ENCODE results near the gene SNX20. TPM values are rescaled to one million over a fixed set of nuclear protein-coding genes. Genes with fewer than 3 reads are reported as not detected.

SNX20 gene
- total RNA-seq, 1 donor from 2014 or later = not detected

DNA sequence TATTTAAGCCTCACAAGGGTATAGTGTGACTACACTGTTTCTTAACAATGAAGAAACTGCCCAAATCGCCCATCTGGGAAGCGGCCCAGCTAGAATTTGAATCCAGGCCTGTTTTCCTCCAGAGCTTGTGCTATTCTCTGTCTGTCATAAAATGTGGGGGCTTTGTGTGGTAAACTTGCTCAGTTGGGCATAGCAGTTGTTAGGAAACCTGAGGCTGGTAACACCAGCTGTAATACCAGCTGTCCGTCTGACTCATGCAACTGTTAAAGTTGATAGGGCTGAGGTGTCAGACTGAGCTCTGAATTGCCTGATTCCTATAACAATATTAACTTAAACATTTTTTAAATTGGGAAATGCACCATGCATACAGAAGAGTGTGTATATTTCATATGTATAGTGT is 21.6 kb upstream of the SNX20 start:
- TF ChIP-seq, protein P1, sequence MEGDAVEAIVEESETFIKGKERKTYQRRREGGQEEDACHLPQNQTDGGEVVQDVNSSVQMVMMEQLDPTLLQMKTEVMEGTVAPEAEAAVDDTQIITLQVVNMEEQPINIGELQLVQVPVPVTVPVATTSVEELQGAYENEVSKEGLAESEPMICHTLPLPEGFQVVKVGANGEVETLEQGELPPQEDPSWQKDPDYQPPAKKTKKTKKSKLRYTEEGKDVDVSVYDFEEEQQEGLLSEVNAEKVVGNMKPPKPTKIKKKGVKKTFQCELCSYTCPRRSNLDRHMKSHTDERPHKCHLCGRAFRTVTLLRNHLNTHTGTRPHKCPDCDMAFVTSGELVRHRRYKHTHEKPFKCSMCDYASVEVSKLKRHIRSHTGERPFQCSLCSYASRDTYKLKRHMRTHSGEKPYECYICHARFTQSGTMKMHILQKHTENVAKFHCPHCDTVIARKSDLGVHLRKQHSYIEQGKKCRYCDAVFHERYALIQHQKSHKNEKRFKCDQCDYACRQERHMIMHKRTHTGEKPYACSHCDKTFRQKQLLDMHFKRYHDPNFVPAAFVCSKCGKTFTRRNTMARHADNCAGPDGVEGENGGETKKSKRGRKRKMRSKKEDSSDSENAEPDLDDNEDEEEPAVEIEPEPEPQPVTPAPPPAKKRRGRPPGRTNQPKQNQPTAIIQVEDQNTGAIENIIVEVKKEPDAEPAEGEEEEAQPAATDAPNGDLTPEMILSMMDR (IDR thresholded peaks at IDR 0.05) = no peak
- H3K27me3 Mint-ChIP-seq (ENCODE audit: low read depth) = peaks cover 15% of the 10 kb centered on the region
- peaks cover 22% of the 10 kb centered on the region for H3K9me3 Mint-ChIP-seq (ENCODE audit: low read depth)
- no peak for DNase-seq (ENCODE audit: low spot score)
- no peak overlapping the region for H3K27ac Mint-ChIP-seq (ENCODE audit: unreplicated experiment)
- H3K36me3 Mint-ChIP-seq (ENCODE audit: low read depth) = peaks cover 8% of the 10 kb centered on the region
- no peak overlapping the region for H3K4me3 Mint-ChIP-seq (ENCODE audit: unreplicated experiment)
- peaks cover 9% of the 10 kb centered on the region for H3K4me1 Mint-ChIP-seq (ENCODE audit: low read depth)

DNA sequence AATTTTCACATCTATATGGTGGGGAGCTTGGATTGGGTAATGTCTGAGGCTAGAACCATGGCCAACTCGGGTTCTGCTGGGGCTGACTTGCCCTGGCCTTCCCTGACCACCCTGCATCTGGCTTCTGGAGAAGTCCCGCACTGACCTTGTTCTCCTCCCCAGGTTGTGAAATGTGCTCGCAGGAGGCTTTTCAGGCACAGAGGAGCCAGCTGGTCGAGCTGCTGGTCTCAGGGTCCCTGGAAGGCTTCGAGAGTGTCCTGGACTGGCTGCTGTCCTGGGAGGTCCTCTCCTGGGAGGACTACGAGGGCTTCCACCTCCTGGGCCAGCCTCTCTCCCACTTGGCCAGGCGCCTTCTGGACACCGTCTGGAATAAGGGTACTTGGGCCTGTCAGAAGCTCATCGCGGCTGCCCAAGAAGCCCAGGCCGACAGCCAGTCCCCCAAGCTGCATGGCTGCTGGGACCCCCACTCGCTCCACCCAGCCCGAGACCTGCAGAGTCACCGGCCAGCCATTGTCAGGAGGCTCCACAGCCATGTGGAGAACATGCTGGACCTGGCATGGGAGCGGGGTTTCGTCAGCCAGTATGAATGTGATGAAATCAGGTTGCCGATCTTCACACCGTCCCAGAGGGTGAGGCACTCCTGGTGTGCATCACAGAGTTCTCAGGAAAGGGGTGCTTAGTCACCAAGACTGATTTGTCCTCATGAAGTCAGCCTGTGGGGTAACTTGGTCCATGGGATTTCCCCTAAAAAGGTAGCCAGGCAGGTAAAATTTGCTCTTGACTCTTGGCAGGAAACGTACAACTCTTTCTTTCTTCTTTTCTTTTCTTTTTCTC is 18.4 kb upstream of the SNX20 start:
- peaks cover 8% of the 10 kb centered on the region for H3K9me3 Mint-ChIP-seq (ENCODE audit: low read depth)
- peaks cover 3% of the 10 kb centered on the region for H3K27me3 Mint-ChIP-seq (ENCODE audit: low read depth)
- H3K4me1 Mint-ChIP-seq (ENCODE audit: low read depth) = peaks cover 20% of the 10 kb centered on the region
- no peak overlapping the region for H3K27ac Mint-ChIP-seq (ENCODE audit: unreplicated experiment)
- H3K36me3 Mint-ChIP-seq (ENCODE audit: low read depth) = peaks cover 2% of the 10 kb centered on the region
- TF ChIP-seq, protein P1 (IDR thresholded peaks at IDR 0.05) = no peak
- no peak overlapping the region for H3K4me3 Mint-ChIP-seq (ENCODE audit: unreplicated experiment)
- DNase-seq (ENCODE audit: low spot score) = no peak

DNA sequence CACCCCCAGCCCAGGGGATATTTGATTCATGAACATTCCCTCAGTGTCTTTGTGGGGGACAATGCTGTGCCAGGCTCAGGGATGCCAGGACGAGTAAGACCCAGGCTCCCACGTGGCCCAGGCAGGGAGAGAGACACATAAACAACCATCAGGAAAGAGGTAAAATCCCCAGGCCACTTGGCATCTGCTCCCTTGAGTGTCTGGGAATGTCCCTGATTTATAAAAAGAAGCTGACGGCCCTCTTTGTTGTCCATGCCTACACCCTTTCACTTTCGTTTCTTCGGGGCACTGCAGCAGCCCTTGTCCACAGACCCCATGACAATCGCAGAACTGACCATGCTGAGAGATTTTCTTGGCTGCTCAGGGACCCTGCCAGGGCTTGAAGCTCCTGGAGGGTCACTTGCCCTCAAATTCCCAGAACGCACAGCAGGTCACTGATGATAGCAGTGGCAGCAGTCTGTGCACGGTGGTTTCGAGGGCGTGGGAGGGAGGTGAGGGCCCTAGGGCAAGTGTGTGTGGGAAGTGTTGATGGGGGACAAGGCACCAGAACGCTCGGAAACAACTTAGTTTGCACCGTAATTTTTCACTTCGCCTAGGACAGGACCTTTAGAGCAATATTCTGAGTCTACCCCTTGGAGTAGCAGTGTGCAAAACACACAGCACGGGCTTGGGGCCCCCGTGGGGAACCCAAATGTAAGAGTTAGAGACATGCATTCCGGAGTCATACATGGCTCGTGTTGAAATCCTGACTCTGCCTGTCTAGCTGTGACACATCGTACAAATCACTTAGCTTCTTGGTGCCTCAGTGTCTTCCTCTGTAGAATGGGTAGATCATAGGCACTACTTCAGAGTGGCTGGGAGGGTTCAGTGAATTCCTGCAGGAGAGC is 17.0 kb upstream of the SNX20 start:
- H3K27me3 Mint-ChIP-seq (ENCODE audit: low read depth) = peaks cover 3% of the 10 kb centered on the region
- no peaks in the 10 kb centered on the region for H3K9me3 Mint-ChIP-seq (ENCODE audit: low read depth)
- H3K4me1 Mint-ChIP-seq (ENCODE audit: low read depth) = peaks cover 20% of the 10 kb centered on the region
- peak overlapping the region; percentile 94 for H3K27ac Mint-ChIP-seq (ENCODE audit: unreplicated experiment)
- peak overlapping the region; percentile 69 for H3K4me3 Mint-ChIP-seq (ENCODE audit: unreplicated experiment)
- no peak for DNase-seq (ENCODE audit: low spot score)
- no peaks in the 10 kb centered on the region for H3K36me3 Mint-ChIP-seq (ENCODE audit: low read depth)
- TF ChIP-seq, protein P1 (IDR thresholded peaks at IDR 0.05) = no peak

DNA sequence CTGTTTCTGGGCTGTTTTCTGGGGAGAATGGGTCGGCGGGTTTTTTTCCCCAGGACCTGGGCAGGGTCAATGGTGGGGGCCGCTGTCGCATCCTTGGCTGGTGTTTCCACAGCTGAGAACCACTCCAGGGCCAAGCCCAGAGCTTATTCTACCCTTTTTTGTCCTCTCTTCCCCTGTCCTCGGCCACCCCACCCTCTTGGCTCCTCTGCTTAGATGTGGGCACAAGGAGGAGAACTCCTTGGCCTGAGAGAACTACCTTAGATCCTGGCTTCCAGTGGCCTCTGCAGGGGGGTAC is 16.3 kb upstream of the SNX20 start:
- H3K27ac Mint-ChIP-seq (ENCODE audit: unreplicated experiment) = peak overlapping the region; percentile 94

More for the DNA sequence above, 16.3 kb upstream of the SNX20 start:
- H3K27me3 Mint-ChIP-seq (ENCODE audit: low read depth) = peaks cover 6% of the 10 kb centered on the region
- no peaks in the 10 kb centered on the region for H3K36me3 Mint-ChIP-seq (ENCODE audit: low read depth)
- H3K4me1 Mint-ChIP-seq (ENCODE audit: low read depth) = peaks cover 24% of the 10 kb centered on the region
- no peaks in the 10 kb centered on the region for H3K9me3 Mint-ChIP-seq (ENCODE audit: low read depth)
- TF ChIP-seq, protein P1 (IDR thresholded peaks at IDR 0.05) = no peak
- peak overlapping the region; percentile 69 for H3K4me3 Mint-ChIP-seq (ENCODE audit: unreplicated experiment)
- no peak for DNase-seq (ENCODE audit: low spot score)

All from chondrocyte (in vitro differentiated cells).